ENCODE results near the gene CYB5R4.

DNA sequence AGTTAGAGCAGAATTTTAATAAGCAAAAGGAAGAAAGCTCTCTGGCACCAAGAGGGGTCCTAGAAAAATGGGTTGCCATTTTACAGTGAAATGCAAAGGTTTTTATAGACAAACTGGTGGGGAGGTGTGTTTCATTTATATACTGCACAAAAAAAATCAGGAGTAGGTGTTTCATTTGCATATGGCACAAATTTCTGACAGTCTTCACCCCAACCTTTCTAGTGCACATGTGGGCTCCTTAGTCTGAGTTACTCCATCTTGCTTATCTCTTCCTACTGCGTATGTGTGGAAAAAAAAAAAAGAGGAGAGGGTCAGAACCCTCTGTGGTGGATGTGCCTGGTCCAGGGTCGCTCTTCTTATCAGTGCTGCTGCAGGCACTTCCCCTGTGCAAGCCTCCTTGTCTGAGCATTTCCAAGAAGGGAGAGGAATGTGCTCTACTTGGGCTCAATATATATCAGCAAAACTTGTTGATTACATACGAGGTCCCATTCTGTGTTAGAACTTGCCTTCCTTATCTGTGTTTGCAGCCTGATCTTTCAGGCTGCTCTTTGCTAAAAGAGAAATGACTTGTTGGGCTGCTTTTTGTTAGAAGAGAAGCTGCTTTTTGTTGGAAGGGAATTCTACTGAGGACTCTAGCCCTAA is 115.0 kb downstream of the CYB5R4 start:
- TF ChIP-seq, protein P1, sequence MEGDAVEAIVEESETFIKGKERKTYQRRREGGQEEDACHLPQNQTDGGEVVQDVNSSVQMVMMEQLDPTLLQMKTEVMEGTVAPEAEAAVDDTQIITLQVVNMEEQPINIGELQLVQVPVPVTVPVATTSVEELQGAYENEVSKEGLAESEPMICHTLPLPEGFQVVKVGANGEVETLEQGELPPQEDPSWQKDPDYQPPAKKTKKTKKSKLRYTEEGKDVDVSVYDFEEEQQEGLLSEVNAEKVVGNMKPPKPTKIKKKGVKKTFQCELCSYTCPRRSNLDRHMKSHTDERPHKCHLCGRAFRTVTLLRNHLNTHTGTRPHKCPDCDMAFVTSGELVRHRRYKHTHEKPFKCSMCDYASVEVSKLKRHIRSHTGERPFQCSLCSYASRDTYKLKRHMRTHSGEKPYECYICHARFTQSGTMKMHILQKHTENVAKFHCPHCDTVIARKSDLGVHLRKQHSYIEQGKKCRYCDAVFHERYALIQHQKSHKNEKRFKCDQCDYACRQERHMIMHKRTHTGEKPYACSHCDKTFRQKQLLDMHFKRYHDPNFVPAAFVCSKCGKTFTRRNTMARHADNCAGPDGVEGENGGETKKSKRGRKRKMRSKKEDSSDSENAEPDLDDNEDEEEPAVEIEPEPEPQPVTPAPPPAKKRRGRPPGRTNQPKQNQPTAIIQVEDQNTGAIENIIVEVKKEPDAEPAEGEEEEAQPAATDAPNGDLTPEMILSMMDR (IDR thresholded peaks at IDR 0.05; ENCODE audit: poor library complexity) = no peak
- TF ChIP-seq EZH2 (IDR thresholded peaks at IDR 0.05; ENCODE audit: borderline replicate concordance) (no peak), EZH2phosphoT487 (IDR thresholded peaks at IDR 0.05; ENCODE audit: low read depth, severe bottlenecking, unreplicated experiment) (no peak)

Measured in hepatocyte (in vitro differentiated cells).